Keratinocyte (primary cell): ENCODE results near the gene GLOD5. TPM values are rescaled to one million over a fixed set of nuclear protein-coding genes. Genes with fewer than 3 reads are reported as not detected.

Experiments used
- DNase-seq: peaks from one replicate; pipeline ENCODE4 v3.0.0-alpha.2; 2011; ENCODE audit warnings: low read depth, missing footprints, low spot score
- FAIRE-seq: peaks from 2 replicates; lab custom pipeline; 2011; peaks lifted over from hg19 to GRCh38; lab: Jason Lieb, UNC
- H2AFZ ChIP-seq: 2 replicates; pipeline ENCODE4 v1.6.0; 2012; ENCODE audit warnings: low read length, control low read depth, inconsistent platforms; ENCODE audit not compliant: control insufficient read depth
- H3K27ac ChIP-seq: 2 replicates; pipeline ENCODE4 v1.5.1; 2011; ENCODE audit warnings: low read length; ENCODE audit not compliant: control insufficient read depth, insufficient read depth
- H3K27me3 ChIP-seq: 3 replicates; pipeline ENCODE4 v1.6.0; 2011; ENCODE audit warnings: low read length; ENCODE audit not compliant: control insufficient read depth, insufficient read depth; ENCODE audit errors: extremely low read depth
- H3K36me3 ChIP-seq, 2 experiments: 2 replicates in 1 of 2; 3 replicates in 1 of 2; pipeline ENCODE4 v1.5.1; 2011; ENCODE audit warnings: low read length in 2 of 2, mild to moderate bottlenecking in 1 of 2; ENCODE audit not compliant: control insufficient read depth in 2 of 2, insufficient read depth in 2 of 2; ENCODE audit errors: extremely low read depth in 1 of 2
- H3K4me1 ChIP-seq: 3 replicates; pipeline ENCODE4 v1.5.1; 2011; ENCODE audit warnings: low read length; ENCODE audit not compliant: control insufficient read depth, insufficient read depth; ENCODE audit errors: extremely low read depth
- H3K4me2 ChIP-seq: 3 replicates; pipeline ENCODE4 v1.6.0; 2011; ENCODE audit warnings: low read depth, low read length; ENCODE audit not compliant: control insufficient read depth, insufficient read depth; ENCODE audit errors: extremely low read depth
- H3K4me3 ChIP-seq, 3 experiments: fragments of 200-600 bp in 1 of 3; sonication (generic) in 1 of 3; 2 replicates in 2 of 3; 3 replicates in 1 of 3; pipeline ENCODE4 v1.5.1; 2011 to 2016; ENCODE audit warnings: low read length in 3 of 3, mild to moderate bottlenecking in 3 of 3, control low read depth in 2 of 3, inconsistent platforms in 1 of 3, low read depth in 1 of 3, mixed read lengths in 1 of 3, mixed run types in 1 of 3, moderate library complexity in 1 of 3; ENCODE audit not compliant: control insufficient read depth in 2 of 3, insufficient read depth in 2 of 3; ENCODE audit errors: extremely low read depth in 1 of 3
- H3K79me2 ChIP-seq: 2 replicates; pipeline ENCODE4 v1.6.0; 2012; ENCODE audit warnings: low read length; ENCODE audit not compliant: control insufficient read depth, insufficient read depth
- H3K9ac ChIP-seq: 3 replicates; pipeline ENCODE4 v1.6.0; 2011; ENCODE audit warnings: low read length; ENCODE audit not compliant: control insufficient read depth, insufficient read depth; ENCODE audit errors: extremely low read depth
- H3K9me1 ChIP-seq: 3 replicates; pipeline ENCODE4 v1.6.0; 2011; ENCODE audit warnings: low read length; ENCODE audit not compliant: control insufficient read depth, insufficient read depth; ENCODE audit errors: extremely low read depth
- H3K9me3 ChIP-seq: 2 replicates; pipeline ENCODE4 v1.5.1; 2012; ENCODE audit warnings: low read depth, low read length; ENCODE audit not compliant: control insufficient read depth
- H4K20me1 ChIP-seq: 3 replicates; pipeline ENCODE4 v1.6.0; 2011; ENCODE audit warnings: low read length; ENCODE audit not compliant: control insufficient read depth, insufficient read depth; ENCODE audit errors: extremely low read depth
- CTCF ChIP-seq, 3 experiments: IDR thresholded peaks in 1 of 3; conservative IDR thresholded peaks in 1 of 3; optimal IDR thresholded peaks in 1 of 3; 2 replicates in 2 of 3; 3 replicates in 1 of 3; pipeline versions ENCODE3 to v1.5.1; 2011; ENCODE audit warnings: low read length in 3 of 3, mild to moderate bottlenecking in 3 of 3, moderate library complexity in 2 of 3, control low read depth in 1 of 3, inconsistent platforms in 1 of 3; ENCODE audit not compliant: insufficient read depth in 2 of 3; ENCODE audit errors: extremely low read depth in 1 of 3
- EZH2 ChIP-seq: IDR thresholded peaks from one replicate; pipeline ENCODE4 v1.6.1; 2012; ENCODE audit warnings: inconsistent platforms, mild to moderate bottlenecking, low read length, moderate library complexity
- dilution Hi-C: fragments of 300-500 bp; cut with MboI; formaldehyde crosslinking; loops from one replicate; pipeline ENCODE4 v1.7.0; 2020; ENCODE audit warnings: low sequenced_read_pairs; ENCODE audit not compliant: extremely low pct_ligation_motif_present
- polyA plus RNA-seq, 5 experiments: library from polyadenylated mRNA; depleted of rRNA in 3 of 5; stranded (reverse) in 3 of 5; stranded (forward) in 1 of 5; unstranded in 1 of 5; fragments of >200 nt; gene quantifications; 1 replicate in 1 of 5; 2 replicates in 3 of 5; 3 replicates in 1 of 5; pipeline versions ENCODE4 v1.2.1 to v1.2.3, GENCODE V29; 2011 to 2012; ENCODE audit warnings: missing spikeins in 2 of 5, low read depth in 1 of 5, low replicate concordance in 1 of 5

GLOD5 gene
- polyA plus RNA-seq, 1 donor (not counting 4 experiments of a cell fraction or from before 2014, with no cell fraction given), result not detected

- Histone ChIP-seq H3K27ac (no peak overlapping the region), H3K9ac (no peak overlapping the region), H3K4me3 (no peak overlapping the region), H3K79me2 (no peaks in the 10 kb centered on the region), H4K20me1 (no peaks in the 10 kb centered on the region), H3K4me1 (peaks cover 4% of the 10 kb centered on the region), H3K9me1 (no peaks in the 10 kb centered on the region), H3K27me3 (no peaks in the 10 kb centered on the region), H3K4me2 (no peak overlapping the region), H3K9me3 (no peaks in the 10 kb centered on the region), H2AFZ (no peak overlapping the region), H3K36me3 (peaks cover 0 to 1% of the 10 kb centered on the region in 2 experiments)
- TF ChIP-seq EZH2 (no peak), CTCF (optimal IDR thresholded peaks at IDR 0.05 in 1 of 3, IDR thresholded peaks at IDR 0.05 in 1 of 3, conservative IDR thresholded peaks at IDR 0.05 in 1 of 3; ENCODE audit: extremely low read depth in 1 of 3, insufficient read depth in 2 of 3, low read length in 3 of 3) (peak in 1 of 3 experiments; percentile 20)
- dilution Hi-C loops, result no loop called here
- DNase-seq (no peak), FAIRE-seq (no peak)
These were observed 44.5 kb downstream of the GLOD5 start for GRCh38 chrX:48806081-48806480.

GRCh38 chrX:48813644-48814043, 52.1 kb downstream of the GLOD5 start:
- peaks cover 0 to 5% of the 10 kb centered on the region in 2 experiments for H3K36me3 ChIP-seq
- no peak overlapping the region for H3K4me3 ChIP-seq
- no peaks in the 10 kb centered on the region for H3K9me1 ChIP-seq
- H3K4me2 ChIP-seq, result no peak overlapping the region
- H3K27ac ChIP-seq, result no peak overlapping the region
- no peak for TF ChIP-seq EZH2
- no peak for TF ChIP-seq CTCF (optimal IDR thresholded peaks at IDR 0.05 in 1 of 3, IDR thresholded peaks at IDR 0.05 in 1 of 3, conservative IDR thresholded peaks at IDR 0.05 in 1 of 3; ENCODE audit: extremely low read depth in 1 of 3, insufficient read depth in 2 of 3, low read length in 3 of 3)
- no peak overlapping the region for H3K9ac ChIP-seq
- no peaks in the 10 kb centered on the region for H3K27me3 ChIP-seq
- H2AFZ ChIP-seq, result no peak overlapping the region
- no peaks in the 10 kb centered on the region for H4K20me1 ChIP-seq
- H3K79me2 ChIP-seq, result no peaks in the 10 kb centered on the region
- dilution Hi-C loops, result no loop called here
- no peaks in the 10 kb centered on the region for H3K4me1 ChIP-seq
- DNase-seq, result no peak
- no peaks in the 10 kb centered on the region for H3K9me3 ChIP-seq
- no peak for FAIRE-seq
